HepG2 (cell line): ENCODE measurements around the gene USP5. TPM values are rescaled to one million over a fixed set of nuclear protein-coding genes. Genes with fewer than 3 reads are reported as not detected.

Source experiments
- CBX5 ChIP-seq: sonication (generic); formaldehyde crosslinking; IDR thresholded peaks from 2 replicates; pipeline ENCODE4 v1.4.0; 2020; ENCODE audit warnings: missing genetic modification reagents, borderline replicate concordance
- HMG20A ChIP-seq: IDR thresholded peaks from 2 replicates; pipeline ENCODE4 v1.6.1; 2016; ENCODE audit warnings: borderline replicate concordance
- KDM5A ChIP-seq: fragments of 200-600 bp; sonication (generic); IDR thresholded peaks from 2 replicates; pipeline ENCODE4 v1.7.0; 2018; ENCODE audit warnings: antibody characterized with exemption, mild to moderate bottlenecking, low read length, borderline replicate concordance
- MAFF ChIP-seq: IDR thresholded peaks from 2 replicates; pipeline ENCODE4 v1.6.1; 2011; ENCODE audit warnings: low read depth, low read length, improper control_type of control experiment
- MAFK ChIP-seq, 2 experiments: IDR thresholded peaks in 1 of 2; conservative IDR thresholded peaks in 1 of 2; 2 replicates each; pipeline ENCODE4 v1.6.1; 2011; ENCODE audit warnings: improper control_type of control experiment in 2 of 2, low read length in 2 of 2
- NAIF1 ChIP-seq: sonication (generic); formaldehyde crosslinking; IDR thresholded peaks from 2 replicates; pipeline ENCODE4 v1.5.0; 2020; ENCODE audit warnings: mild to moderate bottlenecking, missing genetic modification reagents, borderline replicate concordance
- NR2F1 ChIP-seq, 2 experiments: fragments of 450-650 bp in 1 of 2; formaldehyde crosslinking in 1 of 2; IDR thresholded peaks; 2 replicates each; pipeline versions ENCODE4 v1.5.0 to v1.6.1; 2016 to 2020; ENCODE audit warnings: mild to moderate bottlenecking in 1 of 2, missing compliant biosample characterization in 1 of 2, missing genetic modification reagents in 1 of 2, moderate library complexity in 1 of 2
- PAX8 ChIP-seq: sonication (generic); formaldehyde crosslinking; IDR thresholded peaks from 2 replicates; pipeline ENCODE4 v1.8.0; 2022; ENCODE audit warnings: mild to moderate bottlenecking, missing genetic modification reagents, borderline replicate concordance
- RBFOX2 ChIP-seq: fragments of 200-400 bp; formaldehyde crosslinking; IDR thresholded peaks from 2 replicates; pipeline ENCODE4 v1.6.1; 2017; ENCODE audit warnings: low read depth, mild to moderate bottlenecking, low read length
- SMAD9 ChIP-seq: sonication (generic); formaldehyde crosslinking; IDR thresholded peaks from 2 replicates; pipeline ENCODE4 v1.5.1; 2020; ENCODE audit warnings: mild to moderate bottlenecking, missing genetic modification reagents
- SSRP1 ChIP-seq: IDR thresholded peaks from 2 replicates; pipeline ENCODE4 v1.6.1; 2016; ENCODE audit warnings: control low read depth
- ZBTB21 ChIP-seq: sonication (generic); formaldehyde crosslinking; IDR thresholded peaks from 2 replicates; pipeline ENCODE4 v1.4.0; 2020; ENCODE audit warnings: missing genetic modification reagents
- ZNF20 ChIP-seq: sonication (generic); formaldehyde crosslinking; IDR thresholded peaks from 2 replicates; pipeline ENCODE4 v1.4.0; 2020; ENCODE audit warnings: mild to moderate bottlenecking, moderate library complexity, missing genetic modification reagents
- ZNF30 ChIP-seq: sonication (generic); formaldehyde crosslinking; IDR thresholded peaks from 2 replicates; pipeline ENCODE4 v1.5.0; 2020; ENCODE audit warnings: mild to moderate bottlenecking, missing genetic modification reagents
- ZNF331 ChIP-seq: sonication (generic); formaldehyde crosslinking; IDR thresholded peaks from 2 replicates; pipeline ENCODE4 v1.4.0; 2020; ENCODE audit warnings: missing genetic modification reagents
- ZNF547 ChIP-seq: sonication (generic); formaldehyde crosslinking; IDR thresholded peaks from 2 replicates; pipeline ENCODE4 v1.5.1; 2020; ENCODE audit warnings: mild to moderate bottlenecking, missing genetic modification reagents
- ZNF891 ChIP-seq: sonication (generic); formaldehyde crosslinking; IDR thresholded peaks from 2 replicates; pipeline ENCODE4 v1.5.0; 2020; ENCODE audit warnings: mild to moderate bottlenecking, missing genetic modification reagents
- ZSCAN30 ChIP-seq: sonication (generic); formaldehyde crosslinking; IDR thresholded peaks from 2 replicates; pipeline ENCODE4 v1.5.0; 2020; ENCODE audit warnings: mild to moderate bottlenecking, missing genetic modification reagents
- polyA plus RNA-seq, 8 experiments: library from polyadenylated mRNA; depleted of rRNA in 3 of 8; stranded (reverse) in 7 of 8; unstranded in 1 of 8; fragments of >200 nt; fragmentation: Illumina TruSeq in 4 of 8; extraction: Trizol in 4 of 8; gene quantifications; 2 replicates each; pipeline versions ENCODE4 v1.2.1 to v1.2.3, GENCODE V29; 2011 to 2016; ENCODE audit warnings: low read depth in 4 of 8, missing spikeins in 1 of 8, mixed read lengths in 1 of 8; ENCODE audit not compliant: insufficient read depth in 1 of 8
- total RNA-seq, 5 experiments: library from RNA; depleted of rRNA; stranded (reverse); fragments of >200 nt; fragmentation: Illumina TruSeq; extraction: Trizol; gene quantifications; 2 replicates each; pipeline ENCODE4 v1.2.3, GENCODE V29; 2016; ENCODE audit warnings: low read depth in 1 of 5
- TF ChIP-seq, protein P1 (sequence below), 2 experiments: fragments of 450-650 bp in 1 of 2; sonication (generic) in 1 of 2; formaldehyde crosslinking; IDR thresholded peaks; 2 replicates each; pipeline versions ENCODE4 v1.5.0 to v1.8.0; 2020 to 2022; ENCODE audit warnings: mild to moderate bottlenecking in 1 of 2, missing genetic modification reagents in 1 of 2
- TF ChIP-seq, protein P2 (sequence below): sonication (generic); formaldehyde crosslinking; IDR thresholded peaks from 2 replicates; pipeline ENCODE4 v1.4.0; 2020; ENCODE audit warnings: missing genetic modification reagents
- TF ChIP-seq, protein P3 (sequence below): sonication (generic); formaldehyde crosslinking; IDR thresholded peaks from 2 replicates; pipeline ENCODE4 v1.8.0; 2022; ENCODE audit warnings: low read depth, missing genetic modification reagents
- TF ChIP-seq, protein P4 (sequence below): sonication (generic); formaldehyde crosslinking; IDR thresholded peaks from 2 replicates; pipeline ENCODE4 v1.4.0; 2020; ENCODE audit warnings: missing genetic modification reagents, borderline replicate concordance

Gene USP5
- total and polyA plus RNA-seq, 2 of the 13 experiments (the other 11 are each of a cell fraction or from before 2014, with no cell fraction given) = 39.6 to 56.0 TPM

DNA sequence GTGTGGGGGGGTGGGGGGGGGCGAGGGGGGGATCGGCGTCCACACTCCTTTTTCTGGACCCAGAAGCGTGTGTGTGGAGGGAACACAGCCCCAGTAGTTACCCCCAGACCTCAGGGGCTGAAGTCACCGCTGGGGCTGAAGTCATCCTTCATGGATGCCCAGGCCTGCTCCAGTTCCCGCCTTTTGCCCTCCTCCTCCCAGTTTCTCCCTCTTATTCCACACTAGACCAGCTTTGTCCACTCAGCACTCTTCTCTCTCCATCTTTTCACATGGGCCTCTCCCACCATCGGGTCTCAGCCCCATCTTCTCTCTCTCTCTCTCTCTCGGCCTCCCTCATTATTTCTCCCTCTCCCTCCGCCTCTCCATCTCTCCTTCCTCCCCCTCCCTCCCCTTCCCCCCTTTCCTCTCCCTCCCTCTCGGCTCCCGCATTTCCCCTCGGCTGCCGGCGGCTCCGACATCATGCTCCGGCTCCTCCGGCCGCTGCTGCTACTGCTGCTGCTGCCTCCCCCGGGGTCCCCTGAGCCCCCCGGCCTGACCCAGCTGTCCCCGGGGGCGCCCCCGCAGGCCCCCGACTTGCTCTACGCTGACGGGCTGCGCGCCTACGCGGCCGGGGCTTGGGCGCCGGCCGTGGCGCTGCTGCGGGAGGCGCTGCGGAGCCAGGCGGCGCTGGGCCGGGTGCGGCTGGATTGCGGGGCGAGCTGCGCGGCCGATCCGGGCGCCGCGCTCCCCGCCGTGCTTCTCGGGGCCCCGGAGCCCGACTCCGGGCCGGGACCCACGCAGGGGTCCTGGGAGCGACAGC lies 23.8 kb upstream of the USP5 start, which contains the start of gene P3H3 (continued):
- TF ChIP-seq, protein P1, sequence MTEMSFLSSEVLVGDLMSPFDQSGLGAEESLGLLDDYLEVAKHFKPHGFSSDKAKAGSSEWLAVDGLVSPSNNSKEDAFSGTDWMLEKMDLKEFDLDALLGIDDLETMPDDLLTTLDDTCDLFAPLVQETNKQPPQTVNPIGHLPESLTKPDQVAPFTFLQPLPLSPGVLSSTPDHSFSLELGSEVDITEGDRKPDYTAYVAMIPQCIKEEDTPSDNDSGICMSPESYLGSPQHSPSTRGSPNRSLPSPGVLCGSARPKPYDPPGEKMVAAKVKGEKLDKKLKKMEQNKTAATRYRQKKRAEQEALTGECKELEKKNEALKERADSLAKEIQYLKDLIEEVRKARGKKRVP (CRISPR knock-in tag; IDR thresholded peaks at IDR 0.05) = no peak
- TF ChIP-seq, protein P2, sequence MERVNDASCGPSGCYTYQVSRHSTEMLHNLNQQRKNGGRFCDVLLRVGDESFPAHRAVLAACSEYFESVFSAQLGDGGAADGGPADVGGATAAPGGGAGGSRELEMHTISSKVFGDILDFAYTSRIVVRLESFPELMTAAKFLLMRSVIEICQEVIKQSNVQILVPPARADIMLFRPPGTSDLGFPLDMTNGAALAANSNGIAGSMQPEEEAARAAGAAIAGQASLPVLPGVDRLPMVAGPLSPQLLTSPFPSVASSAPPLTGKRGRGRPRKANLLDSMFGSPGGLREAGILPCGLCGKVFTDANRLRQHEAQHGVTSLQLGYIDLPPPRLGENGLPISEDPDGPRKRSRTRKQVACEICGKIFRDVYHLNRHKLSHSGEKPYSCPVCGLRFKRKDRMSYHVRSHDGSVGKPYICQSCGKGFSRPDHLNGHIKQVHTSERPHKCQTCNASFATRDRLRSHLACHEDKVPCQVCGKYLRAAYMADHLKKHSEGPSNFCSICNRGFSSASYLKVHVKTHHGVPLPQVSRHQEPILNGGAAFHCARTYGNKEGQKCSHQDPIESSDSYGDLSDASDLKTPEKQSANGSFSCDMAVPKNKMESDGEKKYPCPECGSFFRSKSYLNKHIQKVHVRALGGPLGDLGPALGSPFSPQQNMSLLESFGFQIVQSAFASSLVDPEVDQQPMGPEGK (CRISPR knock-in tag) = 0 out of 2 replicates have a peak, but pooled peaks have one; percentile 7
- TF ChIP-seq, protein P3, sequence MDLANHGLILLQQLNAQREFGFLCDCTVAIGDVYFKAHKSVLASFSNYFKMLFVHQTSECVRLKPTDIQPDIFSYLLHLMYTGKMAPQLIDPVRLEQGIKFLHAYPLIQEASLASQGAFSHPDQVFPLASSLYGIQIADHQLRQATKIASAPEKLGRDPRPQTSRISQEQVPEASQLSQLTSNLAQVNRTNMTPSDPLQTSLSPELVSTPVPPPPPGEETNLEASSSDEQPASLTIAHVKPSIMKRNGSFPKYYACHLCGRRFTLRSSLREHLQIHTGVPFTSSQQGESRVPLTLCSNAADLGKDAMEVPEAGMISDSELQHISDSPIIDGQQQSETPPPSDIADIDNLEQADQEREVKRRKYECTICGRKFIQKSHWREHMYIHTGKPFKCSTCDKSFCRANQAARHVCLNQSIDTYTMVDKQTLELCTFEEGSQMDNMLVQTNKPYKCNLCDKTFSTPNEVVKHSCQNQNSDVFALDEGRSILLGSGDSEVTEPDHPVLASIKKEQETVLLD = no peak
- TF ChIP-seq RBFOX2 = no peak
- TF ChIP-seq ZNF547 (CRISPR knock-in tag) = no peak
- no peak for TF ChIP-seq ZNF891 (CRISPR knock-in tag)
- TF ChIP-seq PAX8 (CRISPR knock-in tag) = no peak
- TF ChIP-seq, protein P4, sequence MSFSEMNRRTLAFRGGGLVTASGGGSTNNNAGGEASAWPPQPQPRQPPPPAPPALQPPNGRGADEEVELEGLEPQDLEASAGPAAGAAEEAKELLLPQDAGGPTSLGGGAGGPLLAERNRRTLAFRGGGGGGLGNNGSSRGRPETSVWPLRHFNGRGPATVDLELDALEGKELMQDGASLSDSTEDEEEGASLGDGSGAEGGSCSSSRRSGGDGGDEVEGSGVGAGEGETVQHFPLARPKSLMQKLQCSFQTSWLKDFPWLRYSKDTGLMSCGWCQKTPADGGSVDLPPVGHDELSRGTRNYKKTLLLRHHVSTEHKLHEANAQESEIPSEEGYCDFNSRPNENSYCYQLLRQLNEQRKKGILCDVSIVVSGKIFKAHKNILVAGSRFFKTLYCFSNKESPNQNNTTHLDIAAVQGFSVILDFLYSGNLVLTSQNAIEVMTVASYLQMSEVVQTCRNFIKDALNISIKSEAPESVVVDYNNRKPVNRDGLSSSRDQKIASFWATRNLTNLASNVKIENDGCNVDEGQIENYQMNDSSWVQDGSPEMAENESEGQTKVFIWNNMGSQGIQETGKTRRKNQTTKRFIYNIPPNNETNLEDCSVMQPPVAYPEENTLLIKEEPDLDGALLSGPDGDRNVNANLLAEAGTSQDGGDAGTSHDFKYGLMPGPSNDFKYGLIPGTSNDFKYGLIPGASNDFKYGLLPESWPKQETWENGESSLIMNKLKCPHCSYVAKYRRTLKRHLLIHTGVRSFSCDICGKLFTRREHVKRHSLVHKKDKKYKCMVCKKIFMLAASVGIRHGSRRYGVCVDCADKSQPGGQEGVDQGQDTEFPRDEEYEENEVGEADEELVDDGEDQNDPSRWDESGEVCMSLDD (CRISPR knock-in tag) = 0 out of 2 replicates have a peak, but pooled peaks have one; percentile 12
- TF ChIP-seq NAIF1 (CRISPR knock-in tag) = no peak
- no peak for TF ChIP-seq ZNF30 (CRISPR knock-in tag)
- TF ChIP-seq KDM5A = peak; percentile 16; the same call in 1 of the 2 replicates
- no peak for TF ChIP-seq ZBTB21 (CRISPR knock-in tag)
- TF ChIP-seq SMAD9 (CRISPR knock-in tag) = no peak
- no peak for TF ChIP-seq NR2F1 (CRISPR knock-in tag; IDR thresholded peaks at IDR 0.05)
- TF ChIP-seq MAFK (conservative IDR thresholded peaks at IDR 0.05 in 1 of 2, IDR thresholded peaks at IDR 0.05 in 1 of 2; ENCODE audit: low read length in 2 of 2) = peak; percentile 61 to 62; a peak in 3 of 4 replicates
- TF ChIP-seq MAFF = peak; percentile 30; the same call in 1 of the 2 replicates
- TF ChIP-seq ZNF20 (CRISPR knock-in tag) = no peak
- no peak for TF ChIP-seq HMG20A (CRISPR knock-in tag)
- no peak for TF ChIP-seq ZSCAN30 (CRISPR knock-in tag)
- TF ChIP-seq CBX5 (CRISPR knock-in tag) = no peak
- no peak for TF ChIP-seq SSRP1 (CRISPR knock-in tag)
- TF ChIP-seq ZNF331 (CRISPR knock-in tag) = no peak
- TF ChIP-seq, all 625 proteins: peak for 12
